Stomach (tissue), 9 donors: ENCODE measurements around the gene TMEM132D. TPM values are rescaled to one million over a fixed set of nuclear protein-coding genes. Genes with fewer than 3 reads are reported as not detected.

Source experiments
- DNase-seq, 2 donors: peaks; one replicate each; pipeline versions ENCODE4 v3.0.0 to v3.0.0-alpha.2; 2013 to 2019
- H3K27ac ChIP-seq, 5 donors: fragments of 200-600 bp in 4 of 5; sonication (generic) in 4 of 5; one replicate each; pipeline ENCODE4 v1.5.1; 2013 to 2019; ENCODE audit warnings: mild to moderate bottlenecking in 1 of 5, moderate library complexity in 1 of 5
- H3K27me3 ChIP-seq, 3 donors: fragments of 200-600 bp; sonication (generic); one replicate each; pipeline ENCODE4 v1.5.1; 2017 to 2019; ENCODE audit warnings: mixed run types in 1 of 3
- H3K36me3 ChIP-seq, 4 donors: fragments of 200-600 bp; sonication (generic); 1 replicate in 3 of 4; 2 replicates in 1 of 4; pipeline ENCODE4 v1.5.1; 2016 to 2019
- H3K4me1 ChIP-seq, 4 donors: fragments of 200-600 bp; sonication (generic); one replicate each; pipeline ENCODE4 v1.5.1; 2016 to 2019
- H3K4me3 ChIP-seq, 4 donors: fragments of 200-600 bp; sonication (generic) in 3 of 4; one replicate each; pipeline ENCODE4 v1.5.1; 2016 to 2019; ENCODE audit warnings: mild to moderate bottlenecking in 1 of 4
- H3K9me3 ChIP-seq, 4 donors: fragments of 200-600 bp; sonication (generic); one replicate each; pipeline ENCODE4 v1.5.1; 2016 to 2019
- CTCF ChIP-seq, 7 experiments: fragments of 450-650 bp in 4 of 7; fragments of 200-600 bp in 3 of 7; sonication (generic) in 3 of 7; IDR thresholded peaks; one replicate each; pipeline ENCODE4 v1.5.1; 2016 to 2019; ENCODE audit warnings: antibody characterized with exemption in 7 of 7, control low read depth in 2 of 7, mild to moderate bottlenecking in 1 of 7
- EP300 ChIP-seq: sonication (generic); formaldehyde crosslinking; IDR thresholded peaks from one replicate; pipeline ENCODE4 v1.6.1; 2017; ENCODE audit warnings: antibody characterized with exemption
- POLR2A ChIP-seq, 4 donors: fragments of 450-650 bp; IDR thresholded peaks; one replicate each; pipeline ENCODE4 v1.6.1; 2016; ENCODE audit warnings: antibody characterized with exemption in 4 of 4, control low read depth in 2 of 4, mild to moderate bottlenecking in 1 of 4, moderate library complexity in 1 of 4
- POLR2AphosphoS5 ChIP-seq, 3 donors: sonication (generic); formaldehyde crosslinking; IDR thresholded peaks; one replicate each; pipeline ENCODE4 v1.6.1; 2016; ENCODE audit warnings: antibody characterized with exemption in 3 of 3
- WGBS, 5 donors: extraction: QIAGEN DNeasy Blood & Tissue Kit in 3 of 5; methylation state at CpG; one replicate each; pipeline versions ENCODE4 v1.1.5 to v1.1.7; 2013 to 2018; 5-methylcytosine and 5-hydroxymethylcytosine counted together
- intact Hi-C: fragments of 100-400 bp; cut with DNase I; formaldehyde crosslinking; loops from one replicate; pipeline ENCODE4 v1.15.1; 2023; ENCODE audit warnings: low total_unique reads
- polyA plus RNA-seq, 3 donors: library from polyadenylated mRNA; stranded (reverse); fragments of 200-250 nt; gene quantifications; one replicate each; pipeline ENCODE4 v1.2.3, GENCODE V29; 2013
- total RNA-seq, 5 donors: library from RNA; depleted of rRNA; stranded (reverse); fragments of >200 nt; gene quantifications; one replicate each; pipeline versions ENCODE4 v1.1.0 to v1.2.3, GENCODE V29; 2014 to 2016
- donor health status: healthy with polysubstance abuse.
- donor health status: Bipolar disorder and iron deficiency.
- donor health status: healthy.

Gene TMEM132D
- total and polyA plus RNA-seq, 8 donors: 0.29 to 0.92 TPM; not detected in 6

GRCh38 chr12:129651951-129652350, 251.9 kb downstream of the TMEM132D start:
- TF ChIP-seq POLR2A (IDR thresholded peaks at IDR 0.05) (no peak), EP300 (no peak), CTCF (IDR thresholded peaks at IDR 0.05) (no peak), POLR2AphosphoS5 (IDR thresholded peaks at IDR 0.05) (no peak)
- DNase-seq: no peak
- WGBS, 5 donors: 65 to 78% (median 73%) methylated on average over 6 of the region's 6 CpGs
- H3K27ac ChIP-seq: no peak overlapping the region
- H3K36me3 ChIP-seq: no peaks in the 10 kb centered on the region
- H3K4me1 ChIP-seq: no peaks in the 10 kb centered on the region
- no peak overlapping the region for H3K4me3 ChIP-seq
- H3K27me3 ChIP-seq: no peaks in the 10 kb centered on the region
- H3K9me3 ChIP-seq: peaks cover 0 to 9% (median 6%) of the 10 kb centered on the region in 4 donors
- intact Hi-C loops: no loop called here

GRCh38 chr12:129641926-129642325, 261.9 kb downstream of the TMEM132D start:
- no peak overlapping the region for H3K27ac ChIP-seq
- peak in 1 of 2 donors; percentile 25 for DNase-seq
- H3K27me3 ChIP-seq: no peaks in the 10 kb centered on the region
- TF ChIP-seq POLR2A (IDR thresholded peaks at IDR 0.05): no peak
- no peak for TF ChIP-seq EP300
- TF ChIP-seq POLR2AphosphoS5 (IDR thresholded peaks at IDR 0.05): no peak
- TF ChIP-seq CTCF (IDR thresholded peaks at IDR 0.05): no peak
- no peak overlapping the region for H3K4me3 ChIP-seq
- no peaks in the 10 kb centered on the region for H3K4me1 ChIP-seq
- 25 to 35% (median 29%) methylated on average over 6 of the region's 6 CpGs for WGBS, 5 donors
- intact Hi-C loops: no loop called here
- no peaks in the 10 kb centered on the region for H3K36me3 ChIP-seq
- H3K9me3 ChIP-seq: no peaks in the 10 kb centered on the region

- WGBS, 5 donors: 29 to 44% (median 37%) methylated on average over 6 of the region's 6 CpGs
- DNase-seq: no peak
- TF ChIP-seq CTCF (IDR thresholded peaks at IDR 0.05) (no peak), POLR2A (IDR thresholded peaks at IDR 0.05) (no peak), POLR2AphosphoS5 (IDR thresholded peaks at IDR 0.05) (no peak), EP300 (no peak)
- Histone ChIP-seq H3K27ac (no peak overlapping the region), H3K36me3 (no peaks in the 10 kb centered on the region), H3K9me3 (no peaks in the 10 kb centered on the region), H3K27me3 (no peaks in the 10 kb centered on the region), H3K4me3 (no peak overlapping the region), H3K4me1 (no peaks in the 10 kb centered on the region)
- intact Hi-C loops: no loop called here
These were observed 268.7 kb downstream of the TMEM132D start for GRCh38 chr12:129635021-129635685.

GRCh38 chr12:129631316-129631715, 272.5 kb downstream of the TMEM132D start:
- Histone ChIP-seq H3K36me3 (no peaks in the 10 kb centered on the region), H3K4me1 (no peaks in the 10 kb centered on the region), H3K9me3 (no peaks in the 10 kb centered on the region), H3K27ac (no peak overlapping the region), H3K4me3 (no peak overlapping the region), H3K27me3 (no peaks in the 10 kb centered on the region)
- WGBS, 5 donors: 64 to 74% (median 71%) methylated on average over 6 of the region's 6 CpGs
- intact Hi-C loops: no loop called here
- no peak for DNase-seq
- no peak for TF ChIP-seq EP300
- no peak for TF ChIP-seq CTCF (IDR thresholded peaks at IDR 0.05)
- no peak for TF ChIP-seq POLR2AphosphoS5 (IDR thresholded peaks at IDR 0.05)
- no peak for TF ChIP-seq POLR2A (IDR thresholded peaks at IDR 0.05)
